ENCODE measurements around the gene GCNA. TPM values are rescaled to one million over a fixed set of nuclear protein-coding genes. Genes with fewer than 3 reads are reported as not detected.
"Not testable (repeated sequence)": the region's sequence is repeated elsewhere in the genome, so short reads cannot be mapped to it uniquely, and the experiment has no call there.

GCNA gene
- polyA plus RNA-seq, 1 experiment = 1.2 TPM

- no peak overlapping the region for H3K27ac ChIP-seq (ENCODE audit: low read depth, low read length)
- no peak overlapping the region for H3K4me3 ChIP-seq (ENCODE audit: low read depth, low read length)
- DNase-seq (ENCODE audit: low read depth, low spot score) = no peak
- POLR2A ChIA-PET = no interaction called here
- CTCF ChIA-PET = no interaction called here
- H3K27me3 ChIP-seq (ENCODE audit: control insufficient read depth, insufficient read depth, low read length) = no peaks in the 10 kb centered on the region
- no peak for TF ChIP-seq CTCF (IDR thresholded peaks at IDR 0.05; ENCODE audit: low read depth, low read length)
- H3K9me3 ChIP-seq (ENCODE audit: control insufficient read depth, insufficient read depth, low read length) = no peaks in the 10 kb centered on the region; the same call in 1 of the 2 replicates
Measured at GRCh38 chrX:71604796-71605568, 26.7 kb downstream of the GCNA start.

GRCh38 chrX:71606536-71607216, 28.4 kb downstream of the GCNA start:
- H3K9me3 ChIP-seq (ENCODE audit: control insufficient read depth, insufficient read depth, low read length) = no peaks in the 10 kb centered on the region
- no peak overlapping the region for H3K4me3 ChIP-seq (ENCODE audit: low read depth, low read length)
- ChIA-PET POLR2A (no interaction called here), CTCF (no interaction called here)
- no peak overlapping the region for H3K27ac ChIP-seq (ENCODE audit: low read depth, low read length)
- no peaks in the 10 kb centered on the region for H3K27me3 ChIP-seq (ENCODE audit: control insufficient read depth, insufficient read depth, low read length)
- DNase-seq (ENCODE audit: low read depth, low spot score) = no peak
- no peak for TF ChIP-seq CTCF (IDR thresholded peaks at IDR 0.05; ENCODE audit: low read depth, low read length)

GRCh38 chrX:71607488-71607887, 29.3 kb downstream of the GCNA start:
- DNase-seq (ENCODE audit: low read depth, low spot score) = no peak
- no peak overlapping the region for H3K4me3 ChIP-seq (ENCODE audit: low read depth, low read length)
- H3K27ac ChIP-seq (ENCODE audit: low read depth, low read length) = no peak overlapping the region
- no peak for TF ChIP-seq CTCF (IDR thresholded peaks at IDR 0.05; ENCODE audit: low read depth, low read length)
- H3K9me3 ChIP-seq (ENCODE audit: control insufficient read depth, insufficient read depth, low read length) = no peaks in the 10 kb centered on the region
- ChIA-PET CTCF (no interaction called here), POLR2A (no interaction called here)
- H3K27me3 ChIP-seq (ENCODE audit: control insufficient read depth, insufficient read depth, low read length) = no peaks in the 10 kb centered on the region

GRCh38 chrX:71609095-71609750, 31.0 kb downstream of the GCNA start:
- POLR2A ChIA-PET = interaction anchor here (0.7 kb wide), 1 partner anchor 18 kb away, joined by 4 read pairs; no protein-coding TSS in a partner anchor
- no peak overlapping the region for H3K27ac ChIP-seq (ENCODE audit: low read depth, low read length)
- no peaks in the 10 kb centered on the region for H3K27me3 ChIP-seq (ENCODE audit: control insufficient read depth, insufficient read depth, low read length)
- DNase-seq (ENCODE audit: low read depth, low spot score) = no peak
- H3K9me3 ChIP-seq (ENCODE audit: control insufficient read depth, insufficient read depth, low read length) = no peaks in the 10 kb centered on the region
- CTCF ChIA-PET = no interaction called here
- H3K4me3 ChIP-seq (ENCODE audit: low read depth, low read length) = no peak overlapping the region
- TF ChIP-seq CTCF (IDR thresholded peaks at IDR 0.05; ENCODE audit: low read depth, low read length) = no peak

- H3K4me3 ChIP-seq (ENCODE audit: low read depth, low read length); DNase-seq (ENCODE audit: low read depth, low spot score); H3K27me3 ChIP-seq (ENCODE audit: control insufficient read depth, insufficient read depth, low read length); H3K27ac ChIP-seq (ENCODE audit: low read depth, low read length); POLR2A ChIA-PET; H3K9me3 ChIP-seq (ENCODE audit: control insufficient read depth, insufficient read depth, low read length); CTCF ChIA-PET: not testable (repeated sequence)
Measured at GRCh38 chrX:71611736-71612135, 33.5 kb downstream of the GCNA start.
